Fibroblast of villous mesenchyme (primary cell): ENCODE results near the gene PGAM1. TPM values are rescaled to one million over a fixed set of nuclear protein-coding genes. Genes with fewer than 3 reads are reported as not detected.
A peak's percentile ranks its signal among the peaks of the same experiment; 100 is the strongest.
"Not testable (repeated sequence)": the region's sequence is repeated elsewhere in the genome, so short reads cannot be mapped to it uniquely, and the experiment has no call there.

Experiments
- DNase-seq: peaks from one replicate; pipeline ENCODE4 v3.0.0-alpha.2; 2010; ENCODE audit warnings: low read depth
- H3K4me3 ChIP-seq: 2 replicates; pipeline ENCODE4 v1.5.1; 2011; ENCODE audit warnings: low read depth, mild to moderate bottlenecking, low read length
- total RNA-seq: library from RNA; depleted of rRNA; stranded (reverse); fragments of >200 nt; gene quantifications from 2 replicates; pipeline ENCODE4 v1.2.3, GENCODE V29; 2012
- TF ChIP-seq, protein P1 (sequence below): IDR thresholded peaks from 2 replicates; pipeline ENCODE4 v1.5.1; 2012; ENCODE audit warnings: low read depth, mild to moderate bottlenecking, low read length; ENCODE audit not compliant: insufficient read depth

The PGAM1 gene
- total RNA-seq, 1 donor: 443 TPM

- no peak overlapping the region for H3K4me3 ChIP-seq
- TF ChIP-seq, protein P1, sequence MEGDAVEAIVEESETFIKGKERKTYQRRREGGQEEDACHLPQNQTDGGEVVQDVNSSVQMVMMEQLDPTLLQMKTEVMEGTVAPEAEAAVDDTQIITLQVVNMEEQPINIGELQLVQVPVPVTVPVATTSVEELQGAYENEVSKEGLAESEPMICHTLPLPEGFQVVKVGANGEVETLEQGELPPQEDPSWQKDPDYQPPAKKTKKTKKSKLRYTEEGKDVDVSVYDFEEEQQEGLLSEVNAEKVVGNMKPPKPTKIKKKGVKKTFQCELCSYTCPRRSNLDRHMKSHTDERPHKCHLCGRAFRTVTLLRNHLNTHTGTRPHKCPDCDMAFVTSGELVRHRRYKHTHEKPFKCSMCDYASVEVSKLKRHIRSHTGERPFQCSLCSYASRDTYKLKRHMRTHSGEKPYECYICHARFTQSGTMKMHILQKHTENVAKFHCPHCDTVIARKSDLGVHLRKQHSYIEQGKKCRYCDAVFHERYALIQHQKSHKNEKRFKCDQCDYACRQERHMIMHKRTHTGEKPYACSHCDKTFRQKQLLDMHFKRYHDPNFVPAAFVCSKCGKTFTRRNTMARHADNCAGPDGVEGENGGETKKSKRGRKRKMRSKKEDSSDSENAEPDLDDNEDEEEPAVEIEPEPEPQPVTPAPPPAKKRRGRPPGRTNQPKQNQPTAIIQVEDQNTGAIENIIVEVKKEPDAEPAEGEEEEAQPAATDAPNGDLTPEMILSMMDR: no peak
- no peak for DNase-seq
Measured at GRCh38 chr10:97462309-97462708, 36.3 kb downstream of the PGAM1 start.

- TF ChIP-seq, protein P1: peak; percentile 91
Measured at GRCh38 chr10:97463363-97464132, 37.6 kb downstream of the PGAM1 start.

DNA sequence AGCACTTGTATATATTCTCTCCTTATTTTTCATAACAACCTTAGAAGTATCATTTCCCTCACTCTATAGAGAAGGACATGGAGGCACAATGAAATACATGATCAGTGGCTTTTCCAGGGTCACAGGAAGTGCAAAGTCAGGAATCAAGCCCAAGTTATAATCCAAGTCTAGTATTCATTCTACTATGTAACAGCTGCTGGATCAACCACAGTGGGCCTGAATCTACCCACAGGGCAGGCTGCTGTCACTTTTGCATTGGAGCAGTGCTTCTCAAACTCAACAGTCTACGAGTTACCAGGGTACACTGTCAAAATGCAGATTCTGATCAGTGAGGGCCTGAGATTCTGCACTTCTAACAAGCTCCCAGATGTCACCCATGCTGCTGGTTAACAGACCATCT is 38.2 kb downstream of the PGAM1 start:
- H3K4me3 ChIP-seq: no peak overlapping the region
- TF ChIP-seq, protein P1: no peak
- no peak for DNase-seq

More at GRCh38 chr10:97463363-97464132, 37.6 kb downstream of the PGAM1 start:
- no peak overlapping the region for H3K4me3 ChIP-seq
- DNase-seq: peak; percentile 80

GRCh38 chr10:97465982-97466381 is 40.0 kb downstream of the PGAM1 start:
- no peak for DNase-seq
- H3K4me3 ChIP-seq: no peak overlapping the region
- TF ChIP-seq, protein P1: no peak

DNA sequence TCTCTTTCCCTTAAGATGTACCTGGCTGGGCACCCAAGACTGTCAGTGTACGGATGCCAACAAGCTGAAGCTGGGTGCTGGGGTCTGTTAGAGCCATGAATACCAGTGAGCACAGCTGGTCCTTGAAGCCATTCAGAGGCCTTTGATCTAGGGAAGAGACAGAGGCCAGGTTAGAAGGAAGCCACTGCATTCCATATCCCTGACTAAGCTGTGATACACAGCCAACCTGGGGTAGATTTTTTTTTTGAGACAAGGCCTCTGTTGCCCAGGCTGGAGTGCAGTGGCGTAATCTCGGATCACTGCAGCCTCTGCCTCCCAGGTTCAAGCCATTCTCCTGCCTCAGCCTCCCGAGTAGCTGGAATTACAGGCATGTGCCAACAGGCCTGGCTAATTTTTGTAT is 40.8 kb downstream of the PGAM1 start:
- TF ChIP-seq, protein P1: no peak
- no peak for DNase-seq
- H3K4me3 ChIP-seq: no peak overlapping the region

GRCh38 chr10:97468162-97468561 is 42.2 kb downstream of the PGAM1 start:
- TF ChIP-seq, protein P1: no peak
- no peak for DNase-seq
- no peak overlapping the region for H3K4me3 ChIP-seq

- not testable (repeated sequence) for H3K4me3 ChIP-seq, DNase-seq
Measured at GRCh38 chr10:97468781-97469180, 42.8 kb downstream of the PGAM1 start.
